Measurements from ENCODE around the gene CEP41.

DNA sequence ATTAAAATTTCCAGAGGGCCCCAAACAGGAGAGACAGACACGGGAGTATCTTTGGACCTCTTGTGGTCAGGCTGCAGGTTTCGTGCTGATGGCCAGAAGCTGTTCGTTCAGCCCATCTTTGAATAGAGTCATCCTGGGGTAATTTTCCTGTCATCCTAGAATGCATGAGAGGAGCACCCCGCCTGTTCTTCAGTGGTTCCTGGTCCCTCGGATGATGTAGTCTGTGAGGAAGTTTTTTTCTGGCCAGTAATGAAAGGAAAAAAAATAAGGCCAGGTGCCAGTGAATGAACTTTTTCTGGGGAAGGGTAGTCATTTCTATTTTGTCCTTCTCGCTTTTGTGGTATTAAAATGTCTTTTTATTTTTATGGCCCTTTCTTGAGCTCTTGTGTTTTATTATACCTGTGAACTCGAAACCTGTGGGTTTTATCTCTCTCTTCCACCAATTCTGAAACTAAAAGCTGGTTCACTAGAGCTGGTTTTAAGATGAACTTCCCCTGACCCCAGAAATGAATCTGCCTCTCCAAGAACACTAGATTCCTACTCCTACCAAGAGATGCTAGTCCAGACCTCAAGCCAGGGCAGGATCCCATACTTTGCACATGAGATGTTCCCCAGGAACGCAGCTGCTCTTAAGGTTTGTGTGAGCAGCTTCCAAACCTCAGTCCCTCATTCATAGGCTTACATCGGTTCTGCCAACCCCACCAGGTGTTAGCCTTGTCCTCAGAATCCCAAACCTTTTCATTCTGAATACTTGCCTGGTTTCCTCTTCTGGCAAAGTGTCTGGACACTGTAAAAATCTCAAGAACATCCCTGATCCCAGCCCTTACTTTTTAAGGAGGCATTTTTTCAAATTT is 35.7 kb upstream of the CEP41 start:
- TF ChIP-seq CTCF (IDR thresholded peaks at IDR 0.05 in 4 of 5, conservative IDR thresholded peaks at IDR 0.05 in 1 of 5) (no peak), POLR2A (IDR thresholded peaks at IDR 0.05) (no peak)

Measured in gastrocnemius medialis (tissue), 4 donors.